Hippocampal formation (tissue), 2 donors: ENCODE results near the gene NSD1.
"Not testable (repeated sequence)": the region's sequence is repeated elsewhere in the genome, so short reads cannot be mapped to it uniquely, and the experiment has no call there.

Experiments
- DNase-seq, 2 donors: peaks; one replicate each; lab custom pipeline; 2025; lab: John Stamatoyannopoulos, UW

The NSD1 gene

DNA sequence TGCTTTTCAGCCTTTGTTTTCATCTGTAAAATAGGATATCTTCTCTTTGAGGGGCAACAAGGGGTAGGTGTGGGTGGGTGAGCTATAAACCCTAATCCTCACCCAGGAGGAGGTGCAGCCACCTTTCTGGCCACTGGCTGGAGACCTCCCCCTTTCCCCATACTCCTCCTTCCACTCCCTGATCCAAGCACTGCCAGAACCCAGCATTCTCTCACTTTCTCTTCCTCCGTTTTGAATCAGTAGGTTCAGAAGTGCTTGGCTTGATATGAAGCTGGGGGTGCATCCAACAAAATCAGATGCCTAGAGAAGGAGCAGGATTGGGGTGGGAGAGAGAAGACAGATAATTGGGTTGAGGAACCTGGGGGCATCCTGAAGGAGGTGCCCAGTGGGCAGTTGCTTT, 6.8 kb upstream of the NSD1 start:
- DNase-seq, result no peak

DNA sequence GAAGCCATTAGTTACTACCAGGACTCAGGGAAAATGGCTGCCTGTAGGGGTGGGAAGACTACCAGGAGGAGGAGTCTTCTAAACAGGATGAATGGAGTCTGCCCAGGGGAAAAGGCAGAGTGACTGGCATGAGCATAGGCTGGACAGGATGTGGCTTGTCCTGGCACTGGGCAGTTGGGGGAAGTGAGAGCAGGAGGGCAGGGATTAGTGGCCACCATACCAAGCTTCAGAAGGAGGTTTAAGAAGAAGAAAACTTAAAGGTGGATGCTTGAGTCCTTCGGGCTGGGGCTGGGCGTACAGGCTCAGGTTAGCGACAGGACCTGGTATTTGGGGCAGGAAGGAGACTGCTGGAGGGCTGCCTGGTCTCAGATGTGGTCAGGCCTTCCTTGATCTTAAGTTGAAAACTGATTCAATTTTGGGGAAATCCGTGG, 5.0 kb upstream of the NSD1 start:
- no peak for DNase-seq

DNA sequence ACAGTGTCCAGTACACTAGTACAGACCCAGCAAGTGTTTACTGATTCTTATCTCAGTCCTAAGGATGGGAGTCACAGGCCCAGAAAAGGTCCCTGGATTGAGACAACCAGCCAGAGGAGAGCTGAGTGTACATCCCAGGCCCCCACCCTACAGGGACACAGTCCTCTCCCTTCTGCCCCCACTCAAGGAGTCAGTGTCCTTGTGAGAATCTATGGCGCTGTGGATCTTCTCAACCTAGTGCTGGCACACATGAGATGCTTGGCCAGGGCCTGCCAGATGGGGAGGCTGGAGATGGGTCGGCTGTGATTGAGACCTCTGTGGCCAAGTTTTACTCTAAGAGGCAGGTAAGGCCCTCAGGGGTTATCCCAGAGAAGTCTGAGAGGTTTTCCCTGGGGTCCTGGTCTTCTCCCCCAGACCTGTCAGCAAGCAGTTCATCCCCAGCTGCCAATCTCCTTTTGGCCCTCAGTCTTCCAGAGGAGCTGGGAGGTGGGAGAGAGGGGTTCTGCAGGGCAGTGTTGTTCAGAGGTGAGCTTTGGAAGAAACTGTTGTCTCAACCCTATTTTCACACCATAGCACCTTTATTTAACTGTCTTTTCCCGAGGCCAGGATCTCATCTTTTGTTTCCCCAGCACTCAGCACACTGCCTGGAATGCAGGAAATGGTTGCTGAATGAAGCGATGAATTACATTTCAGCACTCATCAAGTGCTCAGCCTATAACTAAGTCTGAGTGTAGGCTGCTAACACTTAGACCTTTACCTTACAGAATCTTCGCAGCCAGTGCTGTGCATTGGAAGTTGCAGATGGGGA, 3.2 kb upstream of the NSD1 start:
- DNase-seq, result no peak

DNA sequence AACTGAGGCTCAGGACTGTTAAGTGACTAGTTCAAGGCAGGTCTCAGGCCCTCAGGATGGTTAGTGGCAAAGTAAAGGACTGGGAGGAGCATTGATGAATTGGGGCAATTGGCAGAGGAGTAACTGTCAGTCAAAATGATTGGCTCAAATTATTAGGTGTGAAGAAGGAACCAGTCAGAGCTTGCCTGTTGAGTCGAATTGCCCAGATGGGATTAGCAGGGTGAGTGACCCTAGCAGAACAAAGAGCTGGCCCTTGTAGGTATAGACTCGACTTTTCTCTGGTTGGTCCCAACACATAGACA, 2.6 kb upstream of the NSD1 start:
- no peak for DNase-seq

DNA sequence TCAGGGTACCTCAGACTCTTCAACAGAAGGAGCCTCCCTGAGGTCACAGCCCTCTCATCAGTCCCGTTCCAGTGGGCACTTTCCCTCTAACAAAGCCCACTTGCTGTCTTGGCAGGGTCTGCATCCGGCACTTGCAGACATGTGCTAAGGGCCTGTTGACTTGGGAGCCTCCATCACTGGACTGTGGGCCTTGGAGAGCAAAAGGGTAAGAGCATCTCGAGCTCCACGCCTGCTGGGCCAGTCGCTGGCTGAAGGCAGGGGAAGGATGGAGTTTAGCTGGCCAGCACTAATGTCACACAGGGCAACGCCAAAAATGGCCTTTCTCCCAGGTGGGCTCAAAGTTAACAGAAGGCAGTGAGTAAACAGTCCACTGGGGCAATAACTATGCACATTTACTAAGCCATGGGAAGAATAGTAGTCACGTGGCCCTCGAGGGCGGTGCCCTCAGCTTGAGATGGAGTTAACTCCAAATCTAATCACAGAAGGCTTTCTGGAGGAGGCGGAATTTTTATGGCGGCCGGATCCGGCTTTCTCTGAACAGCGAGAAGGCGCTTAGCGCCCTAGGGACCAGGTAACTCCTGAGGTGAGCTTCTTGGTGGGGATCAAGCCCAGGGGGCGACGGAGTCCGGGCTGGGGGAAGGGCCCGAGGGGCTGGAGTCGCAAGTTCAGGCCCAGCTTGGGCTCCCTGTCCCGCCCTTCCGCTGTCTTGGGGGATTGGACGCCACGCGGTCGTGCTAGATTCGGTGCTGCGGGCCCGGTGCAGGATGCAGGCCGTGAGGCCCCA, 2.0 kb upstream of the NSD1 start:
- DNase-seq, result no peak

DNA sequence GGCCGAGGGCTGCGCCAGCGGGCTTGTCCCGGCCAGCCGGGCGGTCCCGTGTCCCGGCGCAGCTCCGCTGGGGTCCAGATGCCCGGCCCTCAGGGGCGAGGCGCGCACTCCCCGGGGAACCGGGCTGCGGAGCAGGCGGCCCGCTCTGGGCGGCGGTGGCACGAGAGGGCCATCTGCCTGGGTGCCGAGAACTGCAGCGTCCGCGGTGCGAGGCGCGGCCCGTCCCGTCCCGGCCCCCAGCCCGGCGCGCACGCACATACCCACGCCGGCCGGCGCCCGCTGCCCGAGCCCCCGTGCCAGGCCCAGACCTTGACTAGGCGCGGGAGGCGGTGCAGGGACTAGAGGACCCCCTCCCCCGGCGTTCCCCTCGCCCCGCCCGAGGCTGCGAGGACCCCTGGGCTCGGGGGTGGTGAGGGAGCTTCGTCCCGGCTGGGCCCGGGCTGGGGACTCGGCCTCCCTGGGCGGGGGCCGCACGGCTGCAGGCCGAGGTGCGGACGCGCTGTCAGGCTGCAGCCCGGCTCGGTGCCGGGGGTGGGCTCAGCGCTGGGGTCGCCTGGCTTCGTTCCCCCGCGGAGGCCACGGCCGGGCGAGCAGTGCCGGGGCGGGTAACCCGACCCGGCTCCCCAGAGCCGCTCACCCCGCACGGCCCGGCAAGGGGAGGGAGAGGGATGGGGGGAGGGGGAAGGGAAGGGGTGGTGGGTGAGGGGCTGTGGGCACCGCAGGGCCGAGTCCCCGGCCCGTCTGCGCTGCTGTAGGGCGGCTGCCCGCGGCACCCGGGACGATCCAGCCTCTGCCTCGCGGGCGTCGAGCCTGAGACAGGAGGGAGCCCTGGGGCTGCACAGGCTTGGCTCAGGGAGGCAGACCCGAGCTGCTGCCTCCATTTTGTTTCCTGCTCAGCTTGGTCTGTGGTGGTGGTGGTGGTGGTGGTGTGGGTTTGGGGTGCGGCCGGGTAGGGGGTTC, 1.2 kb upstream of the NSD1 start:
- peak in 1 of 2 donors; percentile 71 for DNase-seq

DNA sequence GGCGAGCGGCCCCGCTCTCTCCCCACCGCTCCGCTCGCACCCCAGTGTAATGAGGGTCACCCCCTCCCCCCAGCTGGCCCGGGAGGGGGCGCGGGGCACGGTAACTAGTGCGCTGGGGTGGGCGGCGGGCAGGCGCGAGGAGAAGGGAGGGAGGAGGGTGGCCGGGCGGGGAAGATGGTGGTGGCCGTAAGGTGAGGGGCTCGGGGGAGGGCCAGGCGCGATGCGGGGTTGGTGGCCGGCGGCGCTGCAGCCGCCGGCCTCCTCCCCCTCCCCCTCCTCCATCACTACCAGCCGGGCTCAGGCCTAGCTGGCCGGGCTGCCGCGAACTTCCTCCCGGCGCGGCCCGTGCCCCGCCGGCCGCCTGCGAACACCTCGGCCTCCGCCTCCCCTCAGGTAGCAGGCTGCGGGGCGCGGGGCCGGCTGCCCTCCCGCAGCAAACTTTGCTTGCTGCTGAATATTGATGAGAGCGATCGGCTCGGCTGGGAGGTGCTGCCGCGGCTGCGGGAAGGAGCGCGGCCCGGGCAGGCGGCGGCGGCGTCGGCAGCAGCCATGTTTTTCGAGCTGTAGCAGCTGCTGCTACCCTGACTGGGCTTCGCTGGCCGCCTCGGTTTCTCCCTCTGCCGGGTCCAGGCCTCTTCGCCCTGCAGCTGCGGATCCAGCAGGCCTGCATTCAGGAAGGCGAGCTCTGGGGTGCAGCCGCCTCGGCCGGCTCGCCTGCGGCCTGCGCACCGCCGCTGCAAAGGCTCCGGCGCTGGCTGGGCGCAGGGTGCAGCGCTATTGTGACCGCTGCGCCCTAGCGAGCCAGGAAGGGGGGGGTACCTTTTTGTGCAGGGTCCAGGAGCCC, 502 bp downstream of the NSD1 start:
- peak in 1 of 2 donors; percentile 53 for DNase-seq

DNA sequence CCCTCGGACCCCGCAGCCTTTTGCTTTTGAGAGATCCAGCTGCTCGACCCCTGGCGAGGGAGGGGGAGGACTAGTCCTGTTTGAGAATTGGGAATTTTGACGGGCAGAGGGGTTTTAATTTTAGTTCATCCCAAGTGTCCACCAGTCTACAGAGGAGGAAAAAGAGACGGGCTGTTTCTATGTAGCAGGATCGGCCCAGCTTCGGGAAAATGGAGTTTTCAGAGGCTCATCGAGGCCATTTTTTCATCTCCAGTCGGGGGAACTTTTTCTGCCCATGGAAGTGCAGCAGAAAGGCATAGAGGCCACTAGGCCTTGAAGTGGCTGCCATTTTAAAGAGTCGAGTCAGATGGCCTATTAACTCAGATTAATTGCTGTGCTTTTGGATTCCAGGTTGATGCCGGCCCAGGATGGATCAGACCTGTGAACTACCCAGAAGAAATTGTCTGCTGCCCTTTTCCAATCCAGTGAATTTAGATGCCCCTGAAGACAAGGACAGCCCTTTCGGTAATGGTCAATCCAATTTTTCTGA, 1.2 kb downstream of the NSD1 start:
- no peak for DNase-seq

DNA sequence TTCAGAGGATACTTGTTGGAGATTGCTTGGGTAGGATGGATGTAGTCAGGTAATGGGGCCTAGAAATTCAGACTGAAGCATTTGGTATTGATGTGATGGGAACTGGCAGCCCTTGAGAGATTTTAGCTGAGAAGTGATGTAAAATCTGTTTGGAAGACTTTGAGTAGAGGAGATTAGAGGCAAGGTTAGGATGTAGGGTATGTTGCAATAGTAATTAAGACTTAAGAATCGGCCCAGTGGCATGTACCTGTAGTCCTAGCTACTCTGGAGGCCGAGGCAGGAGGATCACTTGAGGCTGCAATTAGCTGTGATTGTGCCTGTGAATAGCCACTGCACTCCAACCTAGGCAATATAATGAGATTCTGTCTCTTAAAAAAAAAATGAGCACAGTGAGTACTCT, 6.7 kb downstream of the NSD1 start:
- no peak for DNase-seq

DNA sequence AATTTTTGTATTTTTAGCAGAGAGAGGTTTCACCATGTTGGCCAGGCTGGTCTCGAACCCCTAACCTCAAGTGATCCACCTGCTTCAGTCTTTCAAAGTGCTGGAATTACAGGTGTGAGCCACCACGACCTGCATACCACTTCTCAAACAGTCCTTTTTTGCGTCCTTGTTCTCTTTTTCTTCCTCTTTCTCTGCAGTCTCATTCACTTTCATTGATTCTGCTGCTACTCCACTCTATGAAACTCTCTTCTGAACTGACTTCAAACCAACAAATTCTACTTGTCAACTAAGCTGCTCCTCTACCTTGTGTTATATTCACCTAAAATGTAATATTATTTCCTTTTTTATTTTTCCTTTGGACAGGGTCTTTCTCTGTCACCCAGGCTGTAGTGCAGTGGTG, 7.9 kb downstream of the NSD1 start:
- no peak for DNase-seq

DNA sequence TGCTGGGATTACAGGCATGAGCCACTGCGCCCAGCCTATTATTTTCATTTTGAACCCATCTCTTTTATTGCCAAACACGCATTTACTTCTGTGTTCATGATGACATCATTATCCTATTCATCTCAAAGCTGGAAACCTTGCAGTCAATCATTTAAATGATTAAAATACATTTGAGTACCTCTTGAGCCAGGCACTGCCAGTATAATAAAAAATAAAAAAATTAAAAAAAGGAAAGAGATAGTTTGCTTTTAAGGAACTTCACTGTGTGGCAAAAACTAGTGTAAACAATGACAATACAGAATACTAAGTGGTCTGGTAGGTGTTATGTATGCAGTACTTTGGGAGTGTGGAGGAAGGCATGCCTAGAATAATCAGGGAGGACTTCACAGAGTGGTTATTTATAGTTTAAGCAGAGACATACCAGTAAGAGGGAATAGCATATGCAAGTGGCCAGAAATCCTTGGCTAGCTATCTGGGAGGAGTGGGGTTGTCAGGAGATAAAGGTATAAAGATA, 8.6 kb downstream of the NSD1 start:
- DNase-seq, result no peak

DNA sequence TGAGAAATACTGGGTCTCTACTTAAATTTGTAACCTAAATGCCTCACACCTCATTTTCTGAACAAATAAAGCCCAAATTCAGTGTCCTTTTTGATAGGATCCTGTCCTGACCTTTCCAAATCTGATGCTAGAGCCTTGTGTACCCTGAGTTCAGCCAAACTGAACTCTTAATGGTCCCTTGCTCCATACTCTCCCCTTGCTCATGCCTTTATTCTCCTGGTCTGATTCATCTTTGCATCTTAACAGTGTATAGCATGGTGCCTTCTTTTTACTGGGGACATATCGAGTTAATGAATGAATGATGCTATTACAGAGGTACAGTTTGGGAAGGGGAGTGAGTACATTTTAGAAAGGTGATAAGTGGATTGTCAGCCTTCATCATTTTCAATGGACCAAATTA, 9.2 kb downstream of the NSD1 start:
- no peak for DNase-seq

DNA sequence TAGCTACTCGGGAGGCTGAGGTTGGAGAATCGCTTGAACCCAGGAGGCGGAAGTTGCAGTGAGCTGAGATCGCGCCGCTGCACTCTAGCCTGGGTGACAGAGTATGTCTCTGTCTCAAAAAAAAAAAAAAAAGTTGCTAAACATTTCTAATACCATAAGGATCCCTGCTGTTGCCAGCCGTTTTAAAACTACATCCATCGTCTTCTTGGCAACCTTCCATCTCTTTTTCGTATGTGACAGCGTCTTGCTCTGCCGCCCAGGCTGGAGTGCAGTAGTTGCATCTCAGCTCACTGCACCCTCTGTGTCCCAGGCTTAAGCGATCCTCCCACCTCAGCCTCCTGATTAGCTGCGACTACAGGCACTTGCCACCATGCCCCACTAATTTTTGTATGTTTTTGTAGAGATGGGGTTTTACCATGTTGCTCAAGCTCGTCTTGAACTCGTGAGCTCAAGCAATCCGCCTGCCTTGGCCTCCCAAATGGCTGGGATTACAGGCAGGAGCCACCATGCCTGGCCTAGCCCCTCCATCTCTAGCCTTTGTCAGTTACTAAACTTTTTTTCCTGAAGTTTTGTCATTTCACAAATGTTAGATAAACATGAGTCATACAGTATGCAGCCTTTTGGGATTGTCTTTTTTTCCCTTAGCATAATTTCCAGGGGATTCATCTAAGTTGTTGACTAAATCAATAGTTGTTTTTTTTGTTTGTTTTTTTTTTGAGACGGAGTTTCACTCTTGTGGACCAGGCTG, 13.5 kb downstream of the NSD1 start:
- no peak for DNase-seq

DNA sequence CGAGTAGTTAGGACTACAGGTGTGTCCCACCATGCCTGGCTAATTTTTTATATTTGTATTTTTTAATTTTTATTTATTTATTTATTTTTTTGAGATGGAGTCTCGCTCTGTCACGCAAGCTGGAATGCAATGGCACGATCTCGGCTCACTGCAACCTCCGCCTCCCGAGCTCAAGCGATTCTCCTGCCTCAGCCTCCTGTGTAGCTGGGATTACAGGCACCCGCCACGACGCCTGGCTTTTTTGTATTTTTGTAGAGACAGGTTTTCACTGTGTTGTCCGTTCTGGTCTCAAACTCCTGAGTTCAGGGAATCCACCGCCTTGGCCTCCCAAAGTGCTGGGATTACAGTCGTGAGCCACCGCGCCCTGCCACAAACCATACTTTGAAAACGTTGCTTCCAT, 16.5 kb downstream of the NSD1 start:
- not testable (repeated sequence) for DNase-seq

DNA sequence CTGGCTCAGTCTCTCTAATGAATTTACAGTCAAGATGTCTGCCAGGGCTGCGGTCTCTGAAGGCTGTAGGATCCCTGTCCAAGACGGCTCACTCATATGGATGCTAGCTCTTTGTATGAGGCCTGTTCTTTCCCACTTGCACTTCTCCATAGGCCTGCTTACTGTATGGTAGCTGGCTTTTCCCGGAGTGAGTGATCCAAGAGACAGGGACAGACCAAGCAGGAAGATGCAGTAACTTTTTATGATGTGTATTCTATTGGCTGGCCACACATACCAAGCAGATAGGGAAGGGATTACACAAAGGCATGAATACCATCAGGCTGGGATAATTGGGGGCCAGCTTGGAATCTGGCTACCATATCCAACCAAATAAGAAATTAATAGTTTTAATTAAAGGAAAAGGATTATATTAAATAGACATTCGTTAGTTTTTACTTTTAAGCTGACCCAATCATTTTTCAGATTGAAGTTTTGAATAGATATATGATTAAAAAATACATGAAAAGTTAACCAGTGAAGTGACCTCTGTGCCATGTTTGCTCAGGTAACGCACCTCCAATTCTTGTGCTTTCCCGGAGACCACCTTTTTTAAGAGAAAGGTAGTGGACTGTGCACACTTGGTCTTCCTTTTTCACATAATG, 20.6 kb downstream of the NSD1 start:
- no peak for DNase-seq

DNA sequence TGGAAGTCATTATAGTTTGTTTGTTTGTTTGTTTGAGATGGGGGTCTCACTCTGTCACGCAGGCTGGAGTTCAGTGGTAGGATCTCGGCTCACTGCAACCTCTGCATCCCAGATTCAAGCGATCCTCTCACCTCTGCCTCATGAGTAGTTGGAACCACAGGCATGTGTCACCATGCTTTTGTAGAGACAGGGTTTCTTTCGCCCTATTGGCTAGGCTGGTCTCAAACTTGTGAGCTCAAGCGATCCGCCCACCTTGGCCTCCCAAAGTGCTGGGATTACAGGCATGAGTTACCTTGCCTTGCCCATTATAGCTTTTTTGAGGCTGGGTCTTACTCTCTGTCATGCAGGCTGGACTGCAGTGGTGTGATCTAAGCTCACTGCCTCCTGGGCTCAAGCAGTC, 28.8 kb downstream of the NSD1 start:
- no peak for DNase-seq

DNA sequence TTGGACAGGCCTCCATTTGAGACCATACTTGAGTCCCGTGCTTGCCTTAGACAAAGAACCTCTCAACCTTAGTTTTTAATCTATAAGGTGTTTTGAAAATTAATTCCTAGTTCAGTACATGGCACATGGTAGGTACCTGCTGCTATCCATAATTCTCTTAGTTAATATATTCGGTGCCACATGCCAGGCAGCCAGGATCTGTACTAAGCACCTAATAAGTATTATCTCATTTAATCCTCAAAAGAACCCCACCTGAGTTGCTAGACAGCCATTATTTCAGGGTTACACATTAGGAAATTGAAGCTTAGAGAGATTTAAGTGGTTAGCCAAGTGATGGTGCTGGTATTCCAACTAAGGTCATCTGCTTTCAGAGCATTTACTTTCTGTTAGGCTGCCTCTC, 29.9 kb downstream of the NSD1 start:
- no peak for DNase-seq

DNA sequence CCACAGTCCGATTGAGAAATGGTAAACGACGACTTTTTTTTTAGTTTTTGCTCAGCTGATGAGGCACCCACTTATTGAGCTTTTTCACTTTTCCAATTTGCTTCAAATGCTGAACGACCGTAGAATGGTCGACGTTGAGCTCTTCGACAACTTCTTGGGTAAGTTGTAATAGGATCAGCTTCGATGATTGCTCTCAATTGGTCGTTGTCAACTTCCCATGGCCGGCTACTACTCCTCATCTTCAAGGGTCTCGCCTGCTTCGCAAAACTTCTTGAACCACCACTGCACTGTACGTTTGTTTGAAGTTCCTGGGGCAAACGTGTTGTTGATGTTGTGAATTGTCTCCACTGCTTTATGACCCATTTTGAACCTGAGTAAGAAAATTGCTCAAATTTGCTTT, 35.7 kb downstream of the NSD1 start:
- no peak for DNase-seq

DNA sequence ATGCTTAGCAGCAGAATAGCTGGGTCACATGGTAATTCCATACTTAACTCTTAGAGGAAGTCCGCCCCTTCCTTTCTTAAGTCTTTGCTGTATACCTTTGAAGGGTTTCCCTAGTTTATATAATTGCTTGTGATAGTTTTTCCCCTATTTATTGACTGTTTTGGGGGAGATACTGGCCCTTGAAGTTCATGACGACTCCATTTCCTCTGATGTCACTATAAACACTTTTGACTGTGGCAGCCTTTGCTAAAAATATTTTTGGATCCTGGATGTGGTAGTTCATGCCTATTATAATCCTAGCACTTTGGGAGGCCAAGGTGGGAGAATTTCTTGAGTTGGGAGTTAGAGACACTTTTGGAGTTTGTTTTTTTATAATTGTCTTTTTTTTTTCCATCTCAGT, 38.4 kb downstream of the NSD1 start:
- DNase-seq, result no peak

DNA sequence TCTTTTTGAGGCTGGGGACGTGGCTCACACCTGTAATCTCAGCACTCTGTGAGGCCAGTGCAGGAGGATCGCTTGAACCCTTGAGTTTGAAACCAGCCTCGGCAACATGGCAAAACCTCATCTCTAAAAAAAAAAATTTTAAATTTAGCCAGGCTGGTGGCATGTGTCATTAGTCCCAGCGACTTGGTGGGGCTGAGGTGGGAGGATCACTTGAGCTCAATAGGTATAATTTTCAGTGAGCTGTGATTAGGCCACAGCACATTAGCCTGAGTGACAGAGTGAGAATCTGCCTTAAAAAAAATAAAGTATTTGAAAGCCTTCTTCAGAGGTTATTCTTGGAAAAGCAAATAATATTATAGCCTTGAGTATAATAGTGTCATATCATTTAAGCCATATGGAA, 41.8 kb downstream of the NSD1 start:
- DNase-seq, result no peak
